ENCODE measurements around the gene NOP9. TPM values are rescaled to one million over a fixed set of nuclear protein-coding genes. Genes with fewer than 3 reads are reported as not detected.

NOP9 gene
- total and polyA plus RNA-seq, 2 experiments from 2014 or later, result 3.7 to 13.2 TPM

- H3K4me2 ChIP-seq, result peak overlapping the region; percentile 77
These were observed 27.2 kb upstream of the NOP9 start for GRCh38 chr14:24272467-24272866.

GRCh38 chr14:24273422-24273998, 26.1 kb upstream of the NOP9 start:
- Histone ChIP-seq H3K9me3 (ENCODE audit: low read depth) (no peaks in the 10 kb centered on the region), H3K4me1 (ENCODE audit: insufficient read depth) (peaks cover 6% of the 10 kb centered on the region), H3K36me3 (replicated peaks; ENCODE audit: insufficient read depth, low read depth) (no peaks in the 10 kb centered on the region), H3K4me3 (no peak overlapping the region), H3K27ac (no peak overlapping the region), H3K79me2 (peaks cover 17% of the 10 kb centered on the region), H3K4me2 (no peak overlapping the region), H3K9me2 (replicated peaks; ENCODE audit: insufficient read depth) (no peaks in the 10 kb centered on the region), H2AFZ (no peak overlapping the region), H3K27me3 (no peaks in the 10 kb centered on the region), H4K20me1 (ENCODE audit: insufficient read depth, poor library complexity, severe bottlenecking) (no peaks in the 10 kb centered on the region)
- WGBS (ENCODE audit: low lambda C conversion rate, missing lambda C conversion rate), result 58% methylated on average over 3 of the region's 3 CpGs
- no peak for DNase-seq (ENCODE audit: low spot score)
- TF ChIP-seq EZH2phosphoT487 (IDR thresholded peaks at IDR 0.05; ENCODE audit: low read depth, severe bottlenecking, unreplicated experiment), result no peak
- no peak for TF ChIP-seq EZH2 (IDR thresholded peaks at IDR 0.05; ENCODE audit: borderline replicate concordance)
- TF ChIP-seq CTCF (IDR thresholded peaks at IDR 0.05; ENCODE audit: poor library complexity), result no peak

More at GRCh38 chr14:24272467-24272866, 27.2 kb upstream of the NOP9 start:
- H3K9me2 ChIP-seq (replicated peaks; ENCODE audit: insufficient read depth), result no peaks in the 10 kb centered on the region
- DNase-seq (ENCODE audit: low spot score), result no peak
- H3K9me3 ChIP-seq (ENCODE audit: low read depth), result no peaks in the 10 kb centered on the region
- H3K79me2 ChIP-seq, result peaks cover 17% of the 10 kb centered on the region
- peaks cover 6% of the 10 kb centered on the region for H3K4me1 ChIP-seq (ENCODE audit: insufficient read depth)
- TF ChIP-seq EZH2 (IDR thresholded peaks at IDR 0.05; ENCODE audit: borderline replicate concordance), result no peak
- no peak for TF ChIP-seq CTCF (IDR thresholded peaks at IDR 0.05; ENCODE audit: poor library complexity)
- no peak overlapping the region for H3K27ac ChIP-seq
- H3K36me3 ChIP-seq (replicated peaks; ENCODE audit: insufficient read depth, low read depth), result no peaks in the 10 kb centered on the region
- no peaks in the 10 kb centered on the region for H3K27me3 ChIP-seq
- H2AFZ ChIP-seq, result no peak overlapping the region
- H4K20me1 ChIP-seq (ENCODE audit: insufficient read depth, poor library complexity, severe bottlenecking), result no peaks in the 10 kb centered on the region
- WGBS (ENCODE audit: low lambda C conversion rate, missing lambda C conversion rate), result 87% methylated on average over 2 of the region's 2 CpGs
- H3K4me3 ChIP-seq, result no peak overlapping the region

GRCh38 chr14:24274101-24274543, 25.5 kb upstream of the NOP9 start:
- H3K36me3 ChIP-seq (replicated peaks; ENCODE audit: insufficient read depth, low read depth), result no peaks in the 10 kb centered on the region
- TF ChIP-seq EZH2 (IDR thresholded peaks at IDR 0.05; ENCODE audit: borderline replicate concordance) (no peak), CTCF (IDR thresholded peaks at IDR 0.05; ENCODE audit: poor library complexity) (no peak), EZH2phosphoT487 (IDR thresholded peaks at IDR 0.05; ENCODE audit: low read depth, severe bottlenecking, unreplicated experiment) (no peak)
- no peaks in the 10 kb centered on the region for H3K9me3 ChIP-seq (ENCODE audit: low read depth)
- H3K27ac ChIP-seq, result no peak overlapping the region
- peaks cover 6% of the 10 kb centered on the region for H3K4me1 ChIP-seq (ENCODE audit: insufficient read depth)
- H3K9me2 ChIP-seq (replicated peaks; ENCODE audit: insufficient read depth), result no peaks in the 10 kb centered on the region
- H3K4me3 ChIP-seq, result no peak overlapping the region
- 81% methylated on average over 3 of the region's 3 CpGs for WGBS (ENCODE audit: low lambda C conversion rate, missing lambda C conversion rate)
- H3K27me3 ChIP-seq, result no peaks in the 10 kb centered on the region
- no peak for DNase-seq (ENCODE audit: low spot score)
- H2AFZ ChIP-seq, result no peak overlapping the region
- peaks cover 17% of the 10 kb centered on the region for H3K79me2 ChIP-seq
- no peaks in the 10 kb centered on the region for H4K20me1 ChIP-seq (ENCODE audit: insufficient read depth, poor library complexity, severe bottlenecking)
- H3K4me2 ChIP-seq, result no peak overlapping the region

Measured in hepatocyte (in vitro differentiated cells).